Eye (tissue), 1 donor: Measurements from ENCODE around the gene CACNA1D.

Experiments used
- DNase-seq: peaks from one replicate; pipeline ENCODE4 v3.0.0-alpha.2; 2015

Gene CACNA1D

DNA sequence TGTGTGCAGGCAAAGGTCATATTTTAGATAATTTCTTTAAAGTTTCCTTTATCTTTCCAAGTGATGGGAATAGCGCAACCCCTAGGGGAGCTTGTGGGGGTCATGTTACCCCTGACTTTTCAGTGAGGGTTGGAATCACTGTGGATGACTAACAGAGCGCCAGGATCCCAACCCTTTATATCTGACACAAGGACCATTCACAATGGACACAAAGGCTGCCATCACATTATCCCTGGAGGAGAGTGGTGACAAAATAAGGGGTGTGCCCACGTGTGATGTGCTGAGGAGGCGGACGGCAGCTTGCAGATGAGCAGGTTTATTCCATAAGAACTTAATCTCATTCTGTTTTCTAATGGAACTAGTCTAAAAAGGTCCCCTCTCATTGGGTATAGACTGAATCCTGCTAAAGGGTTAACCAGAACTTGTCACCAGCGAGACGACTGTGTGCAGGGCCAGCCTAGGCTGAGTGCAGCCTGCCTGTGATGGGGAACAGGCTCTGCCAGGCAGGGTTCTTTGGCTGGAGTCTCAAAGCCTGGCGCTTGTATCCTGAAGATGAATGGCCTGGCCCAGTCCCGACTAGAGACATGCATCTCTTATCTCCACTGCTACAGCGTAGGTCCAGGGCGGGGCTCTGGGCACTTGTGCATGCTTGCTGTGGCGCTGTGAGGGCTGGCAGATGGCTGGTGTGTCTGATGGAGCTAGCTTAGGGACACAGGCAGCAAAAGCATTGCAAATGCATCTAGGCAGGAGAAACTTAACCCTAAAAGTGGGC, 301.6 kb downstream of the CACNA1D start:
- no peak for DNase-seq

DNA sequence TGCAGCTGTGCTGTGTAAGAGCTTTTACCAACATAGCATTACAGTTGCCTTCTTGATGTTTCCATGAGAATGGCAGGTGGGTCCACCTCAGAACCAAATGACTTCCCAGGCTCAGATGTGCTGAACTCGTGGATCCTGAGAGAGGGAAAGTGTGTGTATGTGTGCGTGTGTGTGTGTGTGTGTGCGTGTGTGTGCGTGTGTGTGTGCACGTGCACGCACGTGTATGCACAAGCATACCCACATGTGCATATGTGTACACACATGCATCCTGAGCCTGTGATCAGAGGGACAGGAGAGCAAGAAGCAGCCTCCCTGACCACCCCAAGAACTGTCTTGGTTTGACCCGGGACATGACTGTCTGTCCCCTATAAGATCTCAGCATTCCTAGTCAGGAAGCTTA, 303.7 kb downstream of the CACNA1D start:
- no peak for DNase-seq

- no peak for DNase-seq
Measured at GRCh38 chr3:53799338-53799865, 305.0 kb downstream of the CACNA1D start.

DNA sequence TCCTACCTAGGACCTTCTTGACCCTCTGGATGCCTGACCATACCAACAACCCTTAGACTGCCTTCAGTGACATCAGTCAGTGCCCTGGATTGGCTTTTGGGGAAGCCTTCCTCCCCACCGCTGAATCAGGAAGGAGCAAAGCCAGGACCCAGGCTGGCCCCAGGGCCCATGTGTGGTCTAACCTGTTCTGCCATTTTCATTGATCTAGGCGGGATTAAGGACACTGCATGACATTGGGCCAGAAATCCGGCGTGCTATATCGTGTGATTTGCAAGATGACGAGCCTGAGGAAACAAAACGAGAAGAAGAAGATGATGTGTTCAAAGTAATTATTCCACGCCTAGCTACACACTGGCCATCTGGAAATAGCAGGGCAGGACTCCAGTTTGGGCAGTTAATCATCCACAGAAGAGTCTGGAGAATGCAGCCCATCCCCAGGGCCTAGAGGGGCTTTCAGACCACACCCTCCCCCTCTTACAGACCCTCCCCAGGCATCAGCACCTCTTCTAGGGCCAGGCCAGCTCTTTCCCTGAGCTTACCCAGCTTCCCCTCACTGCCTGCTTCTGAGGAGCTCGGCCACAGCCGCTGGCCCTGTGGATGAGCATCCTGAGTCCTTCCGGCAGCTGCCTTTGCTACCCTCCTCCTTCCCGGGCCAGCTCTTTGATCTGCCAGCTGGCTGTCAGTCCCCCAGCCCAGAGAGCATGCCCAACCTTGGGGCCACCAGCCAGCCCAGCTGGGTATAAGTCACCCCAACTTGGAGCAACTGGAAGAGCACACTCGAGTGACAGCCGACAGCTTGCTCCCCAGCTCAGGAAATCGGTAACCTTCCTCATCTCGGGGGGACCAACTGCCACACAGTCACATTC, 305.9 kb downstream of the CACNA1D start:
- DNase-seq, result no peak

DNA sequence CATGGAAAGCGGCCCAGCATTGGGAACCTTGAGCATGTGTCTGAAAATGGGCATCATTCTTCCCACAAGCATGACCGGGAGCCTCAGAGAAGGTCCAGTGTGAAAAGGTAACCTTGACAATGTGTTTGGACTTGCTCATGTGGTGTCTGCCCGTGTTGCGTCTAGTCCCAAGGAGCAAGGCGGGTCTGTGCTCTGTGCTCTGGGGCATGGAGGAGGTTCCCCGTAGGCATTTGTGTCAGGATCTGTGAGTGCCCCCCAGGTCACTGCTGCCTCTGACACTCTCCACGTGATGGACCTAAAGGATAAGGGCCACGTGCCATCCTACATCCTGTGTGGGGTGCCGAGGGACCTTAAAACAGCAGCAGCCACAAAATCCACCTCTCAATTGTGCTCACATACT, 306.9 kb downstream of the CACNA1D start:
- DNase-seq, result no peak

DNA sequence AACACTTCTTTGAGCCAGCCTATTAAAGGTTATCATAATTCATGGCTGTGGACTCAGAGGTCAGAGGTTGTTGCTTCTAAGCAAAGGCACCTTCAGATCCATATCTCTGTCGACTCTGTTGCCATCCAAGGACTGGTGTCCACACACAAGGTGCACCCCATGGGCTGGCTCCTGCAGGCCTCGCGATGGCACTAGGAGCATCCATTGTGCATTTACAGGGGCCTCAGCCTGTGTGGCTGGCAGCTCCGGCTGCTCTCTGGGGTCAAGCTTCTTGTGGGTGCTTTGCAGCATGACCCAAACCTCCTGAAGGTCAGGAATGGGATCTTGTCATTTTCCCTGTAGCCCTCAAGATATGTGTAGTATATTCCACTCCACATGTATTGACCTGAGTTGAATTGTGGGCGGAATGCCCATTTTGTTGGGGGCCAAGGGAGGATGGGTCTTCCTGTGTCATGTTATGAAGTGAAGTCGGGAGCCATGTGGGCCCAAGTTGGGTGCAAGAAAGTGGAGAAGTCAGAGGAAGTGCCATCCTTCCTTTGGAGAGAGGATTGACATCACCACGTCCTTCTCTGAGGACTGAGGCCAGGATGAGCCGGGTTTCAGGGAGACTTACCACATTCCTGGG, 308.0 kb downstream of the CACNA1D start:
- no peak for DNase-seq

DNA sequence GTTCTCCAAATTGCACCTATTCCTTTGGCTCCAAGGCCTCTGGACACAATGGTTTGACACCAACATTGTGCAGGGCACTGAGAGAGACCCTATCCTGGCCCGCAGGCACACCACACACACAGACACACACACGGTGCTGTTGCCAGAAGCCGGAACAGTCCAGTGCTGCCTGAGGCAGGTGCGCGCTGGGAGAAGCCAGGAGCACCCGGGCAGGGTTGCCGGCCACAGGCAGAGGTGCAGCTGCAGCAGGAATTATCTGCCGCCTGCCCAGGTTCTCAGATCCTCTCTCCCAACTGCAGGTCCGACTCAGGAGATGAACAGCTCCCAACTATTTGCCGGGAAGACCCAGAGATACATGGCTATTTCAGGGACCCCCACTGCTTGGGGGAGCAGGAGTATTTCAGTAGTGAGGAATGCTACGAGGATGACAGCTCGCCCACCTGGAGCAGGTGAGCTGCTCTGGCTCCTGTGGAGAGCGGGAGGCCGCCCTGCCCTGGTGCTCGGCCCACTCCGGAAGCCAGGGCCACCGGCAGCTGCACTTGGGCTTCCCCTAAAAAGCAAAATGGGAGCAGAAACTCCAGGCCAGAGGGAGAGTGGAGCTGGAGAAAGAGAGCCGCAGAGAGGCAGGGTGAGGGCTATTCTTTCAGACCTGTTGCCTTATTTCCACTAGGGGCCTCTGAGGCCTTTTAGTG, 308.9 kb downstream of the CACNA1D start:
- no peak for DNase-seq

GRCh38 chr3:53803816-53804695, 309.6 kb downstream of the CACNA1D start:
- no peak for DNase-seq

GRCh38 chr3:53804697-53805462, 310.5 kb downstream of the CACNA1D start:
- no peak for DNase-seq

GRCh38 chr3:53805463-53806159, 311.2 kb downstream of the CACNA1D start:
- no peak for DNase-seq

- no peak for DNase-seq
Measured at GRCh38 chr3:53806182-53807116, 312.0 kb downstream of the CACNA1D start.

DNA sequence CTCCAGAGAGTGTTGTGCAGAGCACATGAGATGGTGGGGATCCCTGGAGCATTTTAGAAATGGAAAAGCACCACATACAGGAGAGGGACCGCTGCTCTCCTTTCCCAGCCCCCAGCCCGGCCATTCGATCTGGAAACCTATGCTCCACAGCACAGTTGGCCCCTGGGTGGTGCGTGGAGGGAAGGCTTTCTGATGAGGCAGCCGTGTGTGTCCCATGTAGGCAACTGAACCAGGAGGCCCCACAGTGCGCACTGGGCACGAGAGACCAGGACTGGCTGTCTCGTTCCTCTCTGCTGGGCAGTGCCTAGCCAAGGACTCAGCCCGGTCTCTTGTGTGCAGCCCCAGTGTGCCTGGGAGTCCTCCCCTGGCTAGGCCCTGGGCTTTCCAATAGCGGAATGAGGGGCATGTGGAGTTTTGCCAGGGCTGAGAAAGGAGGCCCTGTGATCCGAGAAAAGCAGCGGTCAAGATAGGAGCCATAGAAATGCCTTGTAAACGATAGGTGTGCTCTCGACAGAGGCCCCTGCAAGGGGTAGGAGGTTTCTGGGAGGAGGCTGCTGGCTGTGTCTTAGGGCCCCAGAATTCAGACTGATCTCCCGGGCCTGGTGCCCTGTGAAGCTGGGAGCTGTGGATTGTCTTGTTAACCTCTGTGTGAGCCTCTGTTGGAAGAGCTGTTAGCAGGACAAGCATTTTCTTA, 312.9 kb downstream of the CACNA1D start:
- DNase-seq, result no peak

DNA sequence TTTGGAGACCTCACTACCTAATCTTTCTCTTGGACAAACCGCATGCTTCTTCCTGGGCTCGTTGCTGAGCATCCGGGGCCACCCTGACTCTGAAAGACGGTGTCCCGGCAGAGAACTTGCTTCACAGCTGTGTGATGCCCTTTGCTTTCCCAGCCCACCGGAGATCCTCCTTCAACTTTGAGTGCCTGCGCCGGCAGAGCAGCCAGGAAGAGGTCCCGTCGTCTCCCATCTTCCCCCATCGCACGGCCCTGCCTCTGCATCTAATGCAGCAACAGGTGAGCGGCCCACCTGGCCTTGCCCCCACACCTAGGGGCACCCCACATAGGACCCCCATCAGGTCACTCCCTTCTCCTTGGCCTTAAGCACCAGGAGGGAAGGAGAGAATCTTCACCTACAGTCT, 314.1 kb downstream of the CACNA1D start:
- DNase-seq, result no peak

DNA sequence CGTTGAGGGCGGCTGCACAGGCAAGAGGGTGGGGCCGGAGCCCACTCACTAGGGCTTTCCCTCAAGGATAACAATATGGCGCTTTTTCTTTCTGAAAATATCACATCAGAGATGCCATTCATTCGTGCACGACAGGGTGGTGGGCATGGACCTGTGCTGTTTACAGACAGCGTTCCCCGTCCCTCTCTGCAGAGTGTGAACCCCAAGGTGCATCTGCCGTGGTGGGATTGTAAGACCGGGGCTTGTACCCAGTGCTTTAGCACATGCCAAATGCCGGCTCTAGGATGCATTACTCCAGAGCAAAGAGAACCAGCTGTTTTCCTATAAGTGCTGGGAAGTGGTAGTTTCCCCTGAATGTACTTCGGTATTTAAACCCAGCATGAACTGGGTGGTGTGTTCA, 314.9 kb downstream of the CACNA1D start:
- DNase-seq, result no peak

- no peak for DNase-seq
Measured at GRCh38 chr3:53809764-53810400, 315.5 kb downstream of the CACNA1D start.

GRCh38 chr3:53811143-53811927, 316.9 kb downstream of the CACNA1D start:
- no peak for DNase-seq

GRCh38 chr3:53812434-53812833, 318.0 kb downstream of the CACNA1D start:
- DNase-seq, result no peak
